HEK293T (cell line): Measurements from ENCODE around the gene ZNF710.

Source experiments
- CTCF ChIA-PET: fragments of 350-600 bp; formaldehyde crosslinking; extraction: SDS; loops from one replicate; lab custom pipeline; 2021; ENCODE audit warnings: antibody characterized with exemption, inconsistent platforms; lab: Yijun Ruan, JAX
- POLR2A ChIA-PET: fragments of 350-600 bp; formaldehyde crosslinking; extraction: SDS; loops from one replicate; lab custom pipeline; 2020; ENCODE audit warnings: antibody characterized with exemption, inconsistent platforms; lab: Yijun Ruan, JAX
- DNase-seq: peaks from one replicate; pipeline ENCODE4 v3.0.0; 2012; ENCODE audit warnings: mixed read lengths; ENCODE audit errors: extremely low spot score
- ARNT ChIP-seq: fragments of 450-650 bp; IDR thresholded peaks from 2 replicates; pipeline ENCODE4 v1.6.1; 2017; ENCODE audit warnings: mild to moderate bottlenecking
- BHLHE40 ChIP-seq: fragments of 450-650 bp; IDR thresholded peaks from 2 replicates; pipeline ENCODE4 v1.6.1; 2016; ENCODE audit warnings: mild to moderate bottlenecking, moderate library complexity, borderline replicate concordance
- CTBP1 ChIP-seq: fragments of 450-650 bp; IDR thresholded peaks from 2 replicates; pipeline ENCODE4 v1.6.1; 2016; ENCODE audit warnings: borderline replicate concordance
- ELF4 ChIP-seq: fragments of 450-650 bp; IDR thresholded peaks from 2 replicates; pipeline ENCODE4 v1.6.1; 2017; ENCODE audit warnings: antibody characterized with exemption
- FOXA1 ChIP-seq: fragments of 450-650 bp; IDR thresholded peaks from 2 replicates; pipeline ENCODE4 v1.6.1; 2016; ENCODE audit warnings: mild to moderate bottlenecking
- FOXK2 ChIP-seq: fragments of 450-650 bp; IDR thresholded peaks from 2 replicates; pipeline ENCODE4 v1.6.1; 2016; ENCODE audit warnings: mild to moderate bottlenecking
- FOXM1 ChIP-seq: fragments of 450-650 bp; IDR thresholded peaks from 2 replicates; pipeline ENCODE4 v1.6.1; 2017; ENCODE audit warnings: mild to moderate bottlenecking, borderline replicate concordance
- HDGF ChIP-seq: fragments of 450-650 bp; IDR thresholded peaks from 2 replicates; pipeline ENCODE4 v1.6.1; 2017; ENCODE audit warnings: antibody characterized with exemption, borderline replicate concordance
- L3MBTL2 ChIP-seq: fragments of 450-650 bp; conservative IDR thresholded peaks from 2 replicates; pipeline ENCODE4 v1.6.1; 2016; ENCODE audit warnings: mild to moderate bottlenecking
- LEF1 ChIP-seq: fragments of 450-650 bp; IDR thresholded peaks from 2 replicates; pipeline ENCODE4 v1.6.1; 2017; ENCODE audit warnings: mild to moderate bottlenecking, borderline replicate concordance
- NFRKB ChIP-seq: fragments of 450-650 bp; IDR thresholded peaks from 2 replicates; pipeline ENCODE4 v1.6.1; 2016; ENCODE audit warnings: mild to moderate bottlenecking, moderate library complexity
- PKNOX1 ChIP-seq: fragments of 450-650 bp; IDR thresholded peaks from 2 replicates; pipeline ENCODE4 v1.6.1; 2016
- SP1 ChIP-seq: fragments of 450-650 bp; IDR thresholded peaks from 2 replicates; pipeline ENCODE4 v1.6.1; 2017
- SUZ12 ChIP-seq: fragments of 450-650 bp; IDR thresholded peaks from 2 replicates; pipeline ENCODE4 v1.6.1; 2016; ENCODE audit warnings: mild to moderate bottlenecking
- TARDBP ChIP-seq: fragments of 450-650 bp; IDR thresholded peaks from 2 replicates; pipeline ENCODE4 v1.6.1; 2016
- ZNF384 ChIP-seq: fragments of 450-650 bp; IDR thresholded peaks from 2 replicates; pipeline ENCODE4 v1.6.1; 2016

Gene ZNF710

GRCh38 chr15:90006217-90007075, 5.3 kb downstream of the ZNF710 start:
- TF ChIP-seq LEF1 (no peak), BHLHE40 (no peak), FOXK2 (no peak), PKNOX1 (no peak), FOXM1 (no peak), TARDBP (no peak), ZNF384 (no peak), HDGF (no peak), NFRKB (no peak), L3MBTL2 (no peak), ELF4 (no peak), SUZ12 (no peak)
- no peak for DNase-seq
- POLR2A ChIA-PET, result interaction anchor here (0.7 to 1.9 kb wide), 4 partner anchors 9 to 365 kb away, joined by 3 to 5 read pairs (median 4); no protein-coding TSS in a partner anchor
- CTCF ChIA-PET, result no interaction called here

- TF ChIP-seq FOXK2, result no peak
- ChIA-PET CTCF (no interaction called here), POLR2A (interaction anchor here (0.7 to 1.9 kb wide), 4 partner anchors 10 to 365 kb away, joined by 3 to 5 read pairs (median 4); no protein-coding TSS in a partner anchor)
- no peak for DNase-seq
These were observed 5.9 kb downstream of the ZNF710 start for GRCh38 chr15:90007076-90007460.

- POLR2A ChIA-PET, result no interaction called here
- TF ChIP-seq BHLHE40 (no peak), LEF1 (no peak), TARDBP (no peak), HDGF (no peak), ARNT (no peak), ZNF384 (no peak), SUZ12 (no peak), FOXM1 (no peak)
- CTCF ChIA-PET, result no interaction called here
- DNase-seq, result no peak
These were observed 7.5 kb downstream of the ZNF710 start for GRCh38 chr15:90008607-90009006.

GRCh38 chr15:90009301-90010022, 8.3 kb downstream of the ZNF710 start:
- TF ChIP-seq BHLHE40 (no peak), ZNF384 (no peak), SP1 (no peak), LEF1 (no peak), ELF4 (no peak), FOXK2 (no peak), SUZ12 (no peak), FOXM1 (no peak), NFRKB (no peak), TARDBP (no peak), FOXA1 (no peak), L3MBTL2 (no peak), HDGF (no peak), ARNT (no peak), CTBP1 (no peak), PKNOX1 (no peak)
- ChIA-PET POLR2A (no interaction called here), CTCF (interaction anchor here (0.5 kb wide), 1 partner anchor 1387 kb away, joined by 3 read pairs; no protein-coding TSS in a partner anchor)
- DNase-seq, result no peak

- POLR2A ChIA-PET, result no interaction called here
- CTCF ChIA-PET, result no interaction called here
- TF ChIP-seq FOXM1, result no peak
- no peak for TF ChIP-seq ZNF384
- TF ChIP-seq CTBP1, result no peak
- no peak for TF ChIP-seq SP1
- no peak for TF ChIP-seq LEF1
- TF ChIP-seq L3MBTL2, result no peak
- TF ChIP-seq FOXA1, result no peak
- TF ChIP-seq ELF4, result no peak
- no peak for TF ChIP-seq NFRKB
- TF ChIP-seq FOXK2, result no peak
- no peak for TF ChIP-seq PKNOX1
- no peak for TF ChIP-seq TARDBP
- TF ChIP-seq BHLHE40, result no peak
- TF ChIP-seq HDGF, result no peak
- no peak for TF ChIP-seq SUZ12
- no peak for TF ChIP-seq ARNT
- no peak for DNase-seq
These were observed 10.6 kb downstream of the ZNF710 start for GRCh38 chr15:90011705-90012104.

GRCh38 chr15:90013503-90013937, 12.4 kb downstream of the ZNF710 start:
- CTCF ChIA-PET, result no interaction called here
- DNase-seq, result no peak
- TF ChIP-seq TARDBP (no peak), LEF1 (no peak), BHLHE40 (no peak), ZNF384 (no peak), CTBP1 (no peak), L3MBTL2 (no peak), ELF4 (no peak), NFRKB (no peak), HDGF (no peak), FOXA1 (no peak), ARNT (no peak), FOXM1 (no peak)
- POLR2A ChIA-PET, result interaction anchor here (0.9 kb wide), 1 partner anchor 252 kb away, joined by 3 read pairs; the partner anchor contains the start of gene NGRN
